ENCODE measurements around the gene FXYD2.

The FXYD2 gene

DNA sequence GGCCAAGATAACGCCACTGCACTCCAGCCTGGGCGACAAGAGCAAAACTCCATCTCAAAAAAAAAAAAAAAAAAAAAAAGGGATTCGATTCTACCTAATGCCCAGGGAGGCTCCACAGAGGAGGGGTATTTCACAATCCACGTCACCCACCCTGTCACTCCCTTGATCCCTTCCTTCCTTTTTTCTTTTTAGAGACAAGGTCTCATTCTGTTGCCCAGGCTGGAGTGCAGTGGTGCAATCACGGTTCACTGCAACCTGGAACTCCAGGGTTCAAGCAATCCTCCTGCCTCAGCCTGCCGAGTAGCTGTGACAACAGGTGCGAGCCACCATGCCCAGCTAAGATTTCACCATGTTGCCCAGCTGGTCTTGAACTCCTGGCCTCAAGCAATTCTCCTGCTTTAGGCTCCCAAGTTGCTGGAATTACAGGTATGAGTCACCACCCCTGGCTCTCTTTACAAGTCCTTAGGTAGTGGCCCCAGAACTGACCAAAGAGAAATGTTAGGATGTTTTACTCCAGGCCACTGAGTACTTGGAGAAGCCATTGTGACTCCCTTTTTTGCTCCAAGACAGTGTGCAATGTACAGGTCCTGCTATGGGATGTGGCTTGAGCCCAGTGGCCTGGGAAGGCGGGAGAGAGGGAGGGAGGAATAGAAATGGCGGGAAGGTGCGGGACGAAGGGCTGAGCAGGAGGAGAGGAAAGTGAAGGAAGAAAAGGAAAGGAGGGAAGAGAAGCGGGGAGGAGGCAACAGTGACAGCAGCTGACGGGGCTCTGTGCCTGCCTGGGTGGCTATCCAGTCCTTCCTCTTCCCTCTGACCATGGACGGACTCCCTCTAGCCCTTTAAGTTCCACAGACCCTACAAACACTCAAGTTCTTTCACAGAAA lies 11.8 kb upstream of the FXYD2 start:
- TF ChIP-seq CTCF (conservative IDR thresholded peaks at IDR 0.05; ENCODE audit: low read depth), result no peak
- no peak for DNase-seq (ENCODE audit: low spot score)
- CTCF ChIA-PET, result no interaction called here
- no peak overlapping the region for H3K27ac ChIP-seq
- POLR2A ChIA-PET (ENCODE audit: low non-redundant PET), result no interaction called here

- ChIA-PET POLR2A (ENCODE audit: low non-redundant PET) (no interaction called here), CTCF (interaction anchor here (0.7 kb wide), 1 partner anchor 492 kb away, joined by 3 read pairs; no protein-coding TSS in a partner anchor)
- no peak for TF ChIP-seq CTCF (conservative IDR thresholded peaks at IDR 0.05; ENCODE audit: low read depth)
- no peak for DNase-seq (ENCODE audit: low spot score)
- no peak overlapping the region for H3K27ac ChIP-seq
These were observed 11.0 kb upstream of the FXYD2 start for GRCh38 chr11:117835576-117835975.

DNA sequence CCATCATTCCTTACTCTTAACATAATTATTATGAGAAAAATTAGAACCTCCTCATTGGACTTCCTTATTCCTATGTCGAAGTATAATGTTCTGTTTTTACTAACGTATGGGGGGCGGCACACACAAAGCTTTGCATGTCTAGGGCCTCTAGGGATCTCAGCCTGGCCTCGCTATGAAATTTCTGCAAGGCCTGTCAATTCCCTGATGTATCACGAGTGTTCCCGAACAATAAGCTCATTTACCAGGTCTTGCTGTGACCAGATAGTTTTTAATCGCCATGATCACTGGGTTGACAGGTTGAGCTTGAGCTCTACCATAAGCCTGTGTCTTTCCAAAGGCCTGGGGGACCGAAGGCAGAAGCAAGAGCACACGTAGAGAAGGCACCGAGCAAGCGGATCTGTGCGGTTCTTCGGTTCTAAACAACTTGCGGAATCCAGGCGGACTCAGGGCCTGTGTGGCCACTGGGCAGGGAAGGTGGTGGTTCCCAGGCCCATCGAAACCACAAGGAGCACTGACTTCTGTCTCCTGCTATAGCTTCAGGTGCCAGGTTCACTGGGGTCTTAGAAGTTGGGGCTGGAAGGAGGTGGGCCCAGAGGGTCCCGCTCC lies 10.4 kb upstream of the FXYD2 start:
- no peak for TF ChIP-seq CTCF (conservative IDR thresholded peaks at IDR 0.05; ENCODE audit: low read depth)
- no peak overlapping the region for H3K27ac ChIP-seq
- ChIA-PET POLR2A (ENCODE audit: low non-redundant PET) (no interaction called here), CTCF (interaction anchor here (0.6 to 1.7 kb wide), 5 partner anchors 9 to 491 kb away, joined by 3 to 7 read pairs (median 3); no protein-coding TSS in a partner anchor)
- no peak for DNase-seq (ENCODE audit: low spot score)

DNA sequence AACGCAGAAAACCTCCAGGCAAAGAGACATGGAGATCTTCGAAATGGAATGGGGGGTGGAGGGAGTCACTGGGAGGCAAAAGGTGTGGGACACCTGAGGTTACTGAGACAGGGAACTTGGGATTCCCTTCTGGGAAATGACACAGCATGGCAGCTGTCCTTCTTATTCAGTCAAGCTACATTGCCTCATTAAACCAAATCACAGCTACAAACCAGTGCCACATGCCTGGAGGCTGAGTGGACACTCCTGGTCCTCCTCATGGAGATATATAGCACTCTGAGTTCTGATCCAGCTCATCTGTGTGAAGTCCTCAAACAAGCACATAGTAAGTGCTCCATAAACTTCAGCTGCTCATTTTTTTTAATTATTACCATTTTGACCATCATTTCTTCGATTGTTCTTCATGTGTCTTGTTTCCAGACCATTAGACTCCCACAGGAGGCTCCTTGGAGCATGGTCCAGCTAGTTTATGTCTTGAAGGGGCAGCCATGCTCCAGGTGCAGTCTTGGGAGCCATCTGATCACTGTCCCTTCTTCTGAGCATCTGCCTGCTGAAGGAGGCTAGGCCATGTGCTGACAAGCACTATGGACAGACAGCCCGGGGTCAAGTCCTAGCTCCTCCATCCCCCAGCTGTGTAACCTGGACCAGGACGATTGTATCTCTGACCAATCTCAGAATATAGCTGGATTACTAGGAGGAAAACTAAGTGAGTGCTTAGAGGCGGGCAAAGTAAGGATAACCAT lies 9.7 kb upstream of the FXYD2 start:
- DNase-seq (ENCODE audit: low spot score), result no peak
- no peak for TF ChIP-seq CTCF (conservative IDR thresholded peaks at IDR 0.05; ENCODE audit: low read depth)
- CTCF ChIA-PET, result interaction anchor here (0.6 to 1.8 kb wide), 6 partner anchors 10 to 219 kb away, joined by 3 to 8 read pairs (median 4); no protein-coding TSS in a partner anchor
- POLR2A ChIA-PET (ENCODE audit: low non-redundant PET), result no interaction called here
- no peak overlapping the region for H3K27ac ChIP-seq

GRCh38 chr11:117833401-117833891 lies 8.9 kb upstream of the FXYD2 start:
- ChIA-PET POLR2A (ENCODE audit: low non-redundant PET) (no interaction called here), CTCF (interaction anchor here (0.6 to 1.8 kb wide), 6 partner anchors 10 to 407 kb away, joined by 3 to 8 read pairs (median 4); no protein-coding TSS in a partner anchor)
- DNase-seq (ENCODE audit: low spot score), result no peak
- H3K27ac ChIP-seq, result no peak overlapping the region
- no peak for TF ChIP-seq CTCF (conservative IDR thresholded peaks at IDR 0.05; ENCODE audit: low read depth)

- POLR2A ChIA-PET (ENCODE audit: low non-redundant PET), result no interaction called here
These were observed 8.0 kb upstream of the FXYD2 start for GRCh38 chr11:117832511-117832910.

More at GRCh38 chr11:117832511-117832910, 8.0 kb upstream of the FXYD2 start:
- DNase-seq (ENCODE audit: low spot score), result no peak
- CTCF ChIA-PET, result interaction anchor here (0.6 to 1.8 kb wide), 5 partner anchors 12 to 406 kb away, joined by 3 to 8 read pairs (median 4); no protein-coding TSS in a partner anchor
- no peak overlapping the region for H3K27ac ChIP-seq
- no peak for TF ChIP-seq CTCF (conservative IDR thresholded peaks at IDR 0.05; ENCODE audit: low read depth)

Measured in RWPE1 (cell line).